Memory B cell (primary cell): Measurements from ENCODE around the gene SLC25A44.

Source experiments
- ATAC-seq: fragments of 150-1000 bp; cut with Tn5 transposase; 2 replicates; pipeline ENCODE4 v1.10.0; 2021; ENCODE audit warnings: low read depth, mild to moderate bottlenecking, moderate library complexity
- DNase-seq, 2 donors: peaks; one replicate each; pipeline ENCODE4 v3.0.0; 2022; ENCODE audit warnings: low spot score in 2 of 2
- H3K27ac Mint-ChIP-seq: one replicate; pipeline ENCODE4 v1.8.0; 2022; ENCODE audit warnings: mild to moderate bottlenecking, moderate library complexity, mixed read lengths
- H3K27me3 Mint-ChIP-seq: one replicate; pipeline ENCODE4 v1.8.0; 2022; ENCODE audit warnings: mixed read lengths
- H3K36me3 Mint-ChIP-seq: one replicate; pipeline ENCODE4 v1.8.0; 2022; ENCODE audit warnings: mild to moderate bottlenecking, mixed read lengths
- H3K4me1 Mint-ChIP-seq: one replicate; pipeline ENCODE4 v1.8.0; 2022; ENCODE audit warnings: mixed read lengths
- H3K4me3 Mint-ChIP-seq: one replicate; pipeline ENCODE4 v1.8.0; 2022; ENCODE audit warnings: mild to moderate bottlenecking, moderate library complexity, mixed read lengths
- H3K9me3 Mint-ChIP-seq: one replicate; pipeline ENCODE4 v1.8.0; 2022; ENCODE audit warnings: mixed read lengths

The SLC25A44 gene

GRCh38 chr1:156226782-156227181 is 32.9 kb downstream of the SLC25A44 start:
- ATAC-seq: no peak
- peaks cover 5% of the 10 kb centered on the region for H3K4me1 Mint-ChIP-seq

GRCh38 chr1:156228501-156228900 is 34.6 kb downstream of the SLC25A44 start:
- no peak for DNase-seq
- Mint-ChIP-seq H3K27me3 (no peaks in the 10 kb centered on the region), H3K9me3 (no peaks in the 10 kb centered on the region), H3K27ac (no peak overlapping the region), H3K36me3 (peaks cover 24% of the 10 kb centered on the region), H3K4me1 (peaks cover 3% of the 10 kb centered on the region), H3K4me3 (no peak overlapping the region)
- ATAC-seq: no peak

More at GRCh38 chr1:156226782-156227181, 32.9 kb downstream of the SLC25A44 start:
- no peaks in the 10 kb centered on the region for H3K9me3 Mint-ChIP-seq
- no peak overlapping the region for H3K27ac Mint-ChIP-seq
- H3K27me3 Mint-ChIP-seq: no peaks in the 10 kb centered on the region
- no peak overlapping the region for H3K4me3 Mint-ChIP-seq
- peaks cover 33% of the 10 kb centered on the region for H3K36me3 Mint-ChIP-seq
- DNase-seq: no peak

GRCh38 chr1:156229809-156230472 is 36.0 kb downstream of the SLC25A44 start:
- Mint-ChIP-seq H3K36me3 (peaks cover 26% of the 10 kb centered on the region), H3K27ac (no peak overlapping the region), H3K4me3 (no peak overlapping the region), H3K4me1 (peaks cover 3% of the 10 kb centered on the region), H3K9me3 (no peaks in the 10 kb centered on the region), H3K27me3 (no peaks in the 10 kb centered on the region)
- no peak for DNase-seq
- ATAC-seq: no peak

- no peaks in the 10 kb centered on the region for H3K27me3 Mint-ChIP-seq
- ATAC-seq (no peak), DNase-seq (no peak)
- no peak overlapping the region for H3K4me3 Mint-ChIP-seq
- H3K4me1 Mint-ChIP-seq: peaks cover under 1% of the 10 kb centered on the region
- peaks cover 24% of the 10 kb centered on the region for H3K36me3 Mint-ChIP-seq
- H3K9me3 Mint-ChIP-seq: no peaks in the 10 kb centered on the region
- no peak overlapping the region for H3K27ac Mint-ChIP-seq
Observed at GRCh38 chr1:156230473-156230837, 36.6 kb downstream of the SLC25A44 start.

- DNase-seq: no peak
- H3K36me3 Mint-ChIP-seq: peaks cover 31% of the 10 kb centered on the region
- no peak for ATAC-seq
- no peak overlapping the region for H3K4me3 Mint-ChIP-seq
- H3K27me3 Mint-ChIP-seq: no peaks in the 10 kb centered on the region
- H3K27ac Mint-ChIP-seq: no peak overlapping the region
- no peaks in the 10 kb centered on the region for H3K4me1 Mint-ChIP-seq
- no peaks in the 10 kb centered on the region for H3K9me3 Mint-ChIP-seq
Observed at GRCh38 chr1:156232201-156232894, 38.4 kb downstream of the SLC25A44 start.

- H3K4me1 Mint-ChIP-seq: no peaks in the 10 kb centered on the region
- H3K27ac Mint-ChIP-seq: no peak overlapping the region
- peaks cover 29% of the 10 kb centered on the region for H3K36me3 Mint-ChIP-seq
- no peak overlapping the region for H3K4me3 Mint-ChIP-seq
- H3K9me3 Mint-ChIP-seq: no peaks in the 10 kb centered on the region
- H3K27me3 Mint-ChIP-seq: no peaks in the 10 kb centered on the region
- ATAC-seq (no peak), DNase-seq (no peak)
Observed at GRCh38 chr1:156233426-156234127, 39.7 kb downstream of the SLC25A44 start.

GRCh38 chr1:156236164-156236563 is 42.3 kb downstream of the SLC25A44 start:
- Mint-ChIP-seq H3K4me3 (no peak overlapping the region), H3K36me3 (peaks cover 30% of the 10 kb centered on the region), H3K9me3 (no peaks in the 10 kb centered on the region), H3K4me1 (no peaks in the 10 kb centered on the region), H3K27ac (no peak overlapping the region), H3K27me3 (no peaks in the 10 kb centered on the region)
- ATAC-seq: no peak
- no peak for DNase-seq

GRCh38 chr1:156238248-156238647 is 44.3 kb downstream of the SLC25A44 start:
- ATAC-seq (no peak), DNase-seq (no peak)
- Mint-ChIP-seq H3K4me1 (no peaks in the 10 kb centered on the region), H3K27ac (no peak overlapping the region), H3K9me3 (no peaks in the 10 kb centered on the region), H3K4me3 (no peak overlapping the region), H3K36me3 (peaks cover 30% of the 10 kb centered on the region), H3K27me3 (no peaks in the 10 kb centered on the region)

GRCh38 chr1:156241311-156241811 is 47.5 kb downstream of the SLC25A44 start:
- DNase-seq: no peak
- Mint-ChIP-seq H3K4me3 (no peak overlapping the region), H3K27ac (no peak overlapping the region), H3K4me1 (peaks cover 13% of the 10 kb centered on the region), H3K36me3 (peaks cover 19% of the 10 kb centered on the region), H3K9me3 (no peaks in the 10 kb centered on the region), H3K27me3 (peaks cover 5% of the 10 kb centered on the region)
- no peak for ATAC-seq

- Mint-ChIP-seq H3K4me3 (no peak within 1 kb of the TSS), H3K27ac (no peak within 1 kb of the TSS), H3K4me1 (peaks cover 15% of the 10 kb centered on the region), H3K27me3 (peaks cover 5% of the 10 kb centered on the region), H3K36me3 (peaks cover 15% of the 10 kb centered on the region), H3K9me3 (no peaks in the 10 kb centered on the region)
- DNase-seq (no peak), ATAC-seq (no peak)
Observed at GRCh38 chr1:156241926-156242325, 48.0 kb downstream of the SLC25A44 start, which contains the start of gene BGLAP. TSS of gene BGLAP (plus strand) at chr1:156242184. CDS start at chr1:156242232, 48 bp downstream.

GRCh38 chr1:156242738-156243137 is 48.8 kb downstream of the SLC25A44 start:
- H3K4me3 Mint-ChIP-seq: no peak overlapping the region
- peaks cover 5% of the 10 kb centered on the region for H3K27me3 Mint-ChIP-seq
- peaks cover 12% of the 10 kb centered on the region for H3K36me3 Mint-ChIP-seq
- ATAC-seq: no peak
- peaks cover 17% of the 10 kb centered on the region for H3K4me1 Mint-ChIP-seq
- no peak for DNase-seq
- no peaks in the 10 kb centered on the region for H3K9me3 Mint-ChIP-seq
- H3K27ac Mint-ChIP-seq: no peak overlapping the region

- no peak overlapping the region for H3K4me3 Mint-ChIP-seq
- H3K27ac Mint-ChIP-seq: no peak overlapping the region
- ATAC-seq (no peak), DNase-seq (no peak)
- H3K9me3 Mint-ChIP-seq: no peaks in the 10 kb centered on the region
- H3K36me3 Mint-ChIP-seq: peaks cover 9% of the 10 kb centered on the region
- H3K4me1 Mint-ChIP-seq: peaks cover 17% of the 10 kb centered on the region
- peaks cover 5% of the 10 kb centered on the region for H3K27me3 Mint-ChIP-seq
Observed at GRCh38 chr1:156244126-156244525, 50.2 kb downstream of the SLC25A44 start.

GRCh38 chr1:156244712-156245111 is 50.8 kb downstream of the SLC25A44 start:
- DNase-seq: no peak
- H3K36me3 Mint-ChIP-seq: peaks cover 6% of the 10 kb centered on the region
- ATAC-seq: no peak
- no peak overlapping the region for H3K27ac Mint-ChIP-seq
- H3K9me3 Mint-ChIP-seq: no peaks in the 10 kb centered on the region
- peak overlapping the region; percentile 87 for H3K4me3 Mint-ChIP-seq
- peaks cover 17% of the 10 kb centered on the region for H3K4me1 Mint-ChIP-seq
- H3K27me3 Mint-ChIP-seq: peaks cover 5% of the 10 kb centered on the region
